ENCODE measurements around the gene RPS8.

- no peak for TF ChIP-seq CTCF (IDR thresholded peaks at IDR 0.05)
- TF ChIP-seq TCF7L2 (IDR thresholded peaks at IDR 0.05; ENCODE audit: low read depth, low read length) = no peak
- TF ChIP-seq POLR2AphosphoS5 (IDR thresholded peaks at IDR 0.05; ENCODE audit: low read depth, low read length) = no peak
- no peak for TF ChIP-seq REST (IDR thresholded peaks at IDR 0.05; ENCODE audit: insufficient read depth in 1 of 2, low read depth in 2 of 2, low read length in 1 of 2)
- TF ChIP-seq SIN3A (IDR thresholded peaks at IDR 0.05; ENCODE audit: borderline replicate concordance, insufficient read depth, low read depth, low read length) = no peak
These were observed 26.4 kb downstream of the RPS8 start for GRCh38 chr1:44801491-44802305.

Measured in Panc1 (cell line).